ENCODE measurements around the gene ARL6IP4.

GRCh38 chr12:122997343-122998250, 17.1 kb downstream of the ARL6IP4 start:
- TF ChIP-seq CTCF (conservative IDR thresholded peaks at IDR 0.05) = no peak
- no peak for TF ChIP-seq EZH2 (IDR thresholded peaks at IDR 0.05; ENCODE audit: low read depth)
